ENCODE data around the gene ATP5PO. TPM values are rescaled to one million over a fixed set of nuclear protein-coding genes. Genes with fewer than 3 reads are reported as not detected.

The ATP5PO gene
- total and polyA plus RNA-seq, 2 of the 13 experiments (the other 11 are each of a cell fraction or from before 2014, with no cell fraction given), result 256 to 297 TPM

GRCh38 chr21:33937931-33938339, 22.3 kb upstream of the ATP5PO start:
- Histone ChIP-seq H3K36me3 (replicated peaks in 1 of 2; ENCODE audit: control insufficient read depth in 1 of 2, insufficient read depth in 2 of 2, low read length in 2 of 2) (no peaks in the 10 kb centered on the region), H4K20me1 (ENCODE audit: insufficient read depth, low read length) (no peaks in the 10 kb centered on the region), H3K4me3 (replicated peaks in 1 of 3; ENCODE audit: insufficient read depth in 1 of 3, low read depth in 2 of 3, low read length in 3 of 3) (no peak overlapping the region), H3K27ac (ENCODE audit: extremely low read length, insufficient read depth, low read length) (no peak overlapping the region), H3K27me3 (ENCODE audit: control insufficient read depth in 1 of 2, insufficient read depth in 2 of 2, low read length in 2 of 2) (no peaks in the 10 kb centered on the region), H2AFZ (ENCODE audit: low read length) (no peak overlapping the region), H3K9ac (ENCODE audit: insufficient read depth, low read depth, low read length) (no peak overlapping the region), H3K79me2 (ENCODE audit: insufficient read depth, low read length) (no peaks in the 10 kb centered on the region), H3K4me1 (ENCODE audit: insufficient read depth, low read length) (peaks cover 8% of the 10 kb centered on the region; the same call in 1 of the 2 replicates), H3K4me2 (ENCODE audit: low read depth, low read length) (peak overlapping the region; percentile 33; the same call in 1 of the 2 replicates), H3K9me3 (ENCODE audit: low read length) (no peaks in the 10 kb centered on the region)
- TF ChIP-seq STAG1 (CRISPR knock-in tag; IDR thresholded peaks at IDR 0.05) (no peak), NR2F6 (IDR thresholded peaks at IDR 0.05) (no peak), NR2F6 (CRISPR knock-in tag; IDR thresholded peaks at IDR 0.05) (no peak)
- CTCF ChIA-PET (ENCODE audit: low intra/inter-chr PET ratio, low total read pairs), result no interaction called here
- WGBS (ENCODE audit: low lambda C conversion rate), result 43% methylated on average over 13 of the region's 14 CpGs
- POLR2A ChIA-PET, result interaction anchor here (1.4 kb wide), 1 partner anchor 10 kb away, joined by 5 read pairs; no protein-coding TSS in a partner anchor
- ATAC-seq, result no peak; the same call in 2 of the 3 replicates
- DNase-seq (ENCODE audit: low spot score), result no peak
- intact Hi-C loops (cut with micrococcal nuclease; ENCODE audit: unreplicated experiment), result no loop called here
- in situ Hi-C loops (cut with HindIII; ENCODE audit: extremely low pct_ligation_motif_present, low pct_unique_long_range_greater_than_20kb), result no loop called here
- no peak for FAIRE-seq
- no TSS peak for BruUV-seq (replicated peaks)

DNA sequence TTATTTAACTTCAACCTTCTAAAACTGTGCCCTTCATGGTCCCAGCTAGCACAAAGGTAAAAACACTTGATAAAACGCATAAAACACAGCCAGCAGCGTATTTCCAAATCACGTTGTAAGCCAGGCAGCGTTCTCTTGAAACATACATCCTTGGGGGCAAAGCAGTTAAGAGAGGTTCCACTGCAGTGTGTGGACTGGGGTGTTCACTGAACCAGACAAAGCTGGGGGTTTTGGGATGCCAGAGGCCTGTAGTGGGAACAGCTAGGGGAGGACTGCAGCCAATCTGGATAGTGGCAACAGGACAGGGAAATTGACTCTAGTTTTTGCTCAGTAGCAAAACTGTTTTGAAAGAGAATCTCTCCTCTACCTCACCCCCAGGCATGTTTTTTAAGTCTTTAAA, 21.5 kb upstream of the ATP5PO start:
- Histone ChIP-seq H3K36me3 (replicated peaks in 1 of 2; ENCODE audit: control insufficient read depth in 1 of 2, insufficient read depth in 2 of 2, low read length in 2 of 2) (no peaks in the 10 kb centered on the region), H4K20me1 (ENCODE audit: insufficient read depth, low read length) (no peaks in the 10 kb centered on the region), H2AFZ (ENCODE audit: low read length) (no peak overlapping the region), H3K4me1 (ENCODE audit: insufficient read depth, low read length) (peaks cover 13% of the 10 kb centered on the region), H3K27ac (ENCODE audit: extremely low read length, insufficient read depth, low read length) (no peak overlapping the region), H3K9ac (ENCODE audit: insufficient read depth, low read depth, low read length) (no peak overlapping the region), H3K27me3 (ENCODE audit: control insufficient read depth in 1 of 2, insufficient read depth in 2 of 2, low read length in 2 of 2) (no peaks in the 10 kb centered on the region), H3K79me2 (ENCODE audit: insufficient read depth, low read length) (no peaks in the 10 kb centered on the region), H3K9me3 (ENCODE audit: low read length) (no peaks in the 10 kb centered on the region), H3K4me3 (replicated peaks in 1 of 3; ENCODE audit: insufficient read depth in 1 of 3, low read depth in 2 of 3, low read length in 3 of 3) (no peak overlapping the region), H3K4me2 (ENCODE audit: low read depth, low read length) (no peak overlapping the region)
- FAIRE-seq (no peak), DNase-seq (ENCODE audit: low spot score) (no peak), ATAC-seq (no peak)
- no peak for TF ChIP-seq FOXJ3 (CRISPR knock-in tag; IDR thresholded peaks at IDR 0.05; ENCODE audit: borderline replicate concordance)
- no peak for TF ChIP-seq JUNB (CRISPR knock-in tag; IDR thresholded peaks at IDR 0.05; ENCODE audit: borderline replicate concordance)
- no peak for TF ChIP-seq ZNF496 (CRISPR knock-in tag; IDR thresholded peaks at IDR 0.05; ENCODE audit: insufficient replicate concordance)
- TF ChIP-seq IRF2 (CRISPR knock-in tag; IDR thresholded peaks at IDR 0.05), result no peak
- no peak for TF ChIP-seq KAT8 (CRISPR knock-in tag; IDR thresholded peaks at IDR 0.05)
- no peak for TF ChIP-seq ZBTB8A (CRISPR knock-in tag; IDR thresholded peaks at IDR 0.05; ENCODE audit: borderline replicate concordance, low read depth)
- TF ChIP-seq FOXM1 (CRISPR knock-in tag; IDR thresholded peaks at IDR 0.05), result no peak
- no peak for TF ChIP-seq CBX5 (CRISPR knock-in tag; IDR thresholded peaks at IDR 0.05; ENCODE audit: borderline replicate concordance)
- no peak for TF ChIP-seq ZNF33A (CRISPR knock-in tag; IDR thresholded peaks at IDR 0.05; ENCODE audit: borderline replicate concordance)
- TF ChIP-seq RXRA (CRISPR knock-in tag; IDR thresholded peaks at IDR 0.05), result no peak
- TF ChIP-seq, protein P1, sequence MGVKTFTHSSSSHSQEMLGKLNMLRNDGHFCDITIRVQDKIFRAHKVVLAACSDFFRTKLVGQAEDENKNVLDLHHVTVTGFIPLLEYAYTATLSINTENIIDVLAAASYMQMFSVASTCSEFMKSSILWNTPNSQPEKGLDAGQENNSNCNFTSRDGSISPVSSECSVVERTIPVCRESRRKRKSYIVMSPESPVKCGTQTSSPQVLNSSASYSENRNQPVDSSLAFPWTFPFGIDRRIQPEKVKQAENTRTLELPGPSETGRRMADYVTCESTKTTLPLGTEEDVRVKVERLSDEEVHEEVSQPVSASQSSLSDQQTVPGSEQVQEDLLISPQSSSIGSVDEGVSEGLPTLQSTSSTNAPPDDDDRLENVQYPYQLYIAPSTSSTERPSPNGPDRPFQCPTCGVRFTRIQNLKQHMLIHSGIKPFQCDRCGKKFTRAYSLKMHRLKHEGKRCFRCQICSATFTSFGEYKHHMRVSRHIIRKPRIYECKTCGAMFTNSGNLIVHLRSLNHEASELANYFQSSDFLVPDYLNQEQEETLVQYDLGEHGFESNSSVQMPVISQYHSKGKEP (CRISPR knock-in tag; IDR thresholded peaks at IDR 0.05), result no peak
- TF ChIP-seq MXD3 (CRISPR knock-in tag; IDR thresholded peaks at IDR 0.05), result no peak
- TF ChIP-seq TAF1 (CRISPR knock-in tag; IDR thresholded peaks at IDR 0.05), result no peak
- TF ChIP-seq, protein P2, sequence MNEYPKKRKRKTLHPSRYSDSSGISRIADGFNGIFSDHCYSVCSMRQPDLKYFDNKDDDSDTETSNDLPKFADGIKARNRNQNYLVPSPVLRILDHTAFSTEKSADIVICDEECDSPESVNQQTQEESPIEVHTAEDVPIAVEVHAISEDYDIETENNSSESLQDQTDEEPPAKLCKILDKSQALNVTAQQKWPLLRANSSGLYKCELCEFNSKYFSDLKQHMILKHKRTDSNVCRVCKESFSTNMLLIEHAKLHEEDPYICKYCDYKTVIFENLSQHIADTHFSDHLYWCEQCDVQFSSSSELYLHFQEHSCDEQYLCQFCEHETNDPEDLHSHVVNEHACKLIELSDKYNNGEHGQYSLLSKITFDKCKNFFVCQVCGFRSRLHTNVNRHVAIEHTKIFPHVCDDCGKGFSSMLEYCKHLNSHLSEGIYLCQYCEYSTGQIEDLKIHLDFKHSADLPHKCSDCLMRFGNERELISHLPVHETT (CRISPR knock-in tag; conservative IDR thresholded peaks at IDR 0.05), result no peak
- intact Hi-C loops (cut with micrococcal nuclease; ENCODE audit: unreplicated experiment), result no loop called here
- 71% methylated on average over 4 of the region's 4 CpGs for WGBS (ENCODE audit: low lambda C conversion rate)
- CTCF ChIA-PET (ENCODE audit: low intra/inter-chr PET ratio, low total read pairs), result no interaction called here
- POLR2A ChIA-PET, result interaction anchor here (1.4 kb wide), 1 partner anchor 11 kb away, joined by 5 read pairs; no protein-coding TSS in a partner anchor
- no TSS peak for BruUV-seq (replicated peaks)
- in situ Hi-C loops (cut with HindIII; ENCODE audit: extremely low pct_ligation_motif_present, low pct_unique_long_range_greater_than_20kb), result no loop called here
